Prostate gland (tissue), 2 donors: ENCODE data around the gene USP43.

Experiments
- CTCF ChIP-seq, 4 experiments: fragments of 200-600 bp in 2 of 4; fragments of 450-650 bp in 2 of 4; sonication (generic) in 2 of 4; IDR thresholded peaks; 1 replicate in 3 of 4; 2 replicates in 1 of 4; pipeline ENCODE4 v1.5.1; 2016 to 2019; ENCODE audit warnings: antibody characterized with exemption in 4 of 4, mild to moderate bottlenecking in 2 of 4, moderate library complexity in 2 of 4
- POLR2AphosphoS5 ChIP-seq: sonication (generic); formaldehyde crosslinking; IDR thresholded peaks from one replicate; pipeline ENCODE4 v1.6.1; 2017; ENCODE audit warnings: antibody characterized with exemption

GRCh38 chr17:9666461-9667050, 21.2 kb downstream of the USP43 start:
- TF ChIP-seq POLR2AphosphoS5 = no peak
- TF ChIP-seq CTCF (IDR thresholded peaks at IDR 0.05) = no peak
